ENCODE data around the gene LPCAT2.

DNA sequence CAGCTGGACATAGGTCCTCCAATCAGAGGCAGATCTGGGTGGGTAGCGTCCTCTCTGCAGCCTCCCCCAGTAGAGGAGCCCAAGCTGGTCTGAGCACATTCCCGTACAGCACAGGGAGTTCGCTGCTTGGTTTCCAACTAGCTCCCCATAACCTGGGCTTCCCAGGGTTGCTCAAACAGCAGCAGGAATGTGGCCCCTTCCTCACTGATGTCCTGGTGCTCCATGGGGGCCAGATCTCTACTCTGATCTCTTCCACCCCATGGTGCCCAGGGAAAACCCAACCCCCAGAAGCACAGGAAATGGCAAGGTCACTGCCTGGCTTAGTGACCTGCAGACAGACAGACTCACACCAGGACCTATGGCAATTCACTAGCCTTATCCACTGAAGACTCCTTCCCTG is 41.0 kb upstream of the LPCAT2 start:
- TF ChIP-seq PATZ1 (CRISPR knock-in tag; IDR thresholded peaks at IDR 0.05; ENCODE audit: borderline replicate concordance) (no peak), ZFP30 (CRISPR knock-in tag; IDR thresholded peaks at IDR 0.05) (no peak), PPARA (CRISPR knock-in tag; IDR thresholded peaks at IDR 0.05; ENCODE audit: borderline replicate concordance) (no peak), RARB (CRISPR knock-in tag; IDR thresholded peaks at IDR 0.05) (no peak)
